ENCODE results near the gene TNXB.

GRCh38 chr6:32082935-32083334 lies 26.2 kb downstream of the TNXB start:
- no peak for TF ChIP-seq EP300 (IDR thresholded peaks at IDR 0.05; ENCODE audit: borderline replicate concordance)
- TF ChIP-seq, protein P1, sequence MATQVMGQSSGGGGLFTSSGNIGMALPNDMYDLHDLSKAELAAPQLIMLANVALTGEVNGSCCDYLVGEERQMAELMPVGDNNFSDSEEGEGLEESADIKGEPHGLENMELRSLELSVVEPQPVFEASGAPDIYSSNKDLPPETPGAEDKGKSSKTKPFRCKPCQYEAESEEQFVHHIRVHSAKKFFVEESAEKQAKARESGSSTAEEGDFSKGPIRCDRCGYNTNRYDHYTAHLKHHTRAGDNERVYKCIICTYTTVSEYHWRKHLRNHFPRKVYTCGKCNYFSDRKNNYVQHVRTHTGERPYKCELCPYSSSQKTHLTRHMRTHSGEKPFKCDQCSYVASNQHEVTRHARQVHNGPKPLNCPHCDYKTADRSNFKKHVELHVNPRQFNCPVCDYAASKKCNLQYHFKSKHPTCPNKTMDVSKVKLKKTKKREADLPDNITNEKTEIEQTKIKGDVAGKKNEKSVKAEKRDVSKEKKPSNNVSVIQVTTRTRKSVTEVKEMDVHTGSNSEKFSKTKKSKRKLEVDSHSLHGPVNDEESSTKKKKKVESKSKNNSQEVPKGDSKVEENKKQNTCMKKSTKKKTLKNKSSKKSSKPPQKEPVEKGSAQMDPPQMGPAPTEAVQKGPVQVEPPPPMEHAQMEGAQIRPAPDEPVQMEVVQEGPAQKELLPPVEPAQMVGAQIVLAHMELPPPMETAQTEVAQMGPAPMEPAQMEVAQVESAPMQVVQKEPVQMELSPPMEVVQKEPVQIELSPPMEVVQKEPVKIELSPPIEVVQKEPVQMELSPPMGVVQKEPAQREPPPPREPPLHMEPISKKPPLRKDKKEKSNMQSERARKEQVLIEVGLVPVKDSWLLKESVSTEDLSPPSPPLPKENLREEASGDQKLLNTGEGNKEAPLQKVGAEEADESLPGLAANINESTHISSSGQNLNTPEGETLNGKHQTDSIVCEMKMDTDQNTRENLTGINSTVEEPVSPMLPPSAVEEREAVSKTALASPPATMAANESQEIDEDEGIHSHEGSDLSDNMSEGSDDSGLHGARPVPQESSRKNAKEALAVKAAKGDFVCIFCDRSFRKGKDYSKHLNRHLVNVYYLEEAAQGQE (IDR thresholded peaks at IDR 0.05; ENCODE audit: low read depth), result no peak

Data from Ishikawa (cell line).